ENCODE data around the gene MATCAP1.

Gene MATCAP1

DNA sequence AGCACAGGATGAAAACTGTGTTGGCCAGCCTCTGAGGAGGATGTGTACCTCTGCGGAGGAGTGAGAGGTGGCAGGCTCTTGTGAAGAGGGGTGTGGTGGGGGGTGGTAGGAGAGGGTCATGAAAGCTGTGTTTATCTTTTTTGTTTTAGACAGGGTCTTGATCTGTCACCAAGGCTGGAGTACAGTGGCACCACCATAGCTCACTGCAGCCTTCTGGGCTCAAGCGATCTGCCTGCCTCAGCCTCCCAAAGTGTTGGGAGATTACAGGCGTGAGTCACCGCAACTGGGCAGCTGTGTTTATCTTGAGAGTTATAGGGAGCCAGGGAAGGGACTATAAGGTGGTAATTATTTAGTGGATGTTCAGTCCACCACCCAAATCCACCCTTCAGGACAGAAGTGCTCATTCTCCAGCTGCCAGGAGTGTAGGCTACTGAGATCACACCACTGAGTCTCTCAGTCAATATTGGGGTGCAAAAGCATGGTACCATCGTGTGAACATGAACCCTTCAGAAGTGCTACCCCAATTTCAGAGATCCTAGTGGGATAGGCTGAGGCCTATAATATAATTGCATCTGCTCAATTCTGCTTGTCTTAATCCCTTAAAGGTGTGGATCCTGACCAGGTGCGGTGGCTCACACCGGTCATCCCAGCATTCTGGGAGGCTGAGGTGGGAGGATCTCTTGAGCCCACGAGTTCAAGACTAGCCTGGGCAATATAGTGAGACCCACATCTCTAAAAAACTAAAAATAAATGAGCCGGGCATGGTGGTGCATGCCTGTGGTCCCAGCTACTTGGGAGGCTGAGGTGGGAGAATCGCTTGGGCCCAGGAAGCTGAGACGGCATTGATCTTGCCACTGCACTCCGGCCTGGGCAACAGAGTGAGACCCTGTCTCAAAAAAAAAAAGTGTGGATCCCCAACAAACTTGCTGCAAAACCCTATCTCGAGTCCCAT, 7.0 kb upstream of the MATCAP1 start:
- DNase-seq: no peak

DNA sequence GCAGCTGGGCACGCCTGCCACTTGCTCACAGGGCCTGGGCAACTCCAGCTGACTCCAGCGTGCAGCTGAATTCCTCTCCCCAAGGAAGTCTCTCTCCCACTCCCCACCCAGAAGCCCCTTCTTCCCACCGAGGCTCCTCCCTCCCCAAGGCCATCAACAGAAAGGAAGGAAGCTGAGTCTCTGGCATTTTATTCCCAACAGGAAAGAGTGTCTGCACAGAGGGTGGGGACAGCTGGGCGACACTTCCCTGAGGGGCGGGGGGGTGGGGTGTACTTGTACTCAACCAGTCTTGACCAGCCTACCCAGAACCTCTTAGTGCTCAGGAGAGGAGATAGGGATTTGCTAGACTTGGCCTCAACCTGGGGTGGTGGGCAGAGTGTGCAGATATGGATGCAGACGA, 6.3 kb upstream of the MATCAP1 start, which contains the start of gene EXOC3L1:
Gene EXOC3L1, minus strand, starts transcription at position 96 of the 400 bp plus-strand sequence. CDS start 460 bp downstream, outside the sequence.
- no peak for DNase-seq

DNA sequence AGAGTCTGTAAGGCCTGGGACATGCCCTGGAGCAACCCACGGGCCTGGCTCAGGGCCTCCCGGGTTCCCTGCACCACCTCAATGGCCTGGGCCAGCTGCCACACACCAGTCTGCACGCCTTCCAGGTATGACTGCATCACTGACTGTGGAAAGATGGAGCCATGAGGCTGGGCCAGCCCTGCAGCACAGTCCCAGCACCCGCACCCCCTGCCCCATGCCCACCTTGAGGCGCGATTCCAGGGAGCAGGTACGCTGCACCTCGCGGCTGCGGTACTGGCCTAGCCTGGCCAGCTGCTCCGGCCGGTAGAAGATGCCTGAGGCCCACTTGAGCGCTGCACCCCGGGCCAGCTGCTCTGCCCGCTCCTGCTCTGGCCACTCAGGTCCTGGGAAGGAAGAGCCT, 5.0 kb upstream of the MATCAP1 start:
- DNase-seq: no peak

DNA sequence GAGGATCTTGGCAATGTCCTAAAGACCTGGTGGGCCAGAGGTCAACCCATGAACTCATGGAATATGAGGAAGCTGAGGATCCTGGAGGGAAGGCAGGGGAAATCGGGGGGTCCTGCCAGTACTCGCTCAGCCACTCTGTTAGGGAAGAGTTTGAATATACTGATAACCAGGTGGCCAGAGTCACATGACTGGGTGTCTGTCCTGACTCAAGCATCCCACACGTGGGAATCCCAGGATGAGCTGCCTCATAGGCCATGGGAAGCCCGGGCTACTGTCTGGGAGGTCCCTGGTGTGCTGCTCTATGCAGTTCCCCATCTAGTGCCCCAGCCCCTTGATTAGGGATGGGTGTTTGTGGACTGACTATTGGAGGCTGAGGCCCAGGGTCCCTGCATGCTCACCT, 4.6 kb upstream of the MATCAP1 start:
- no peak for DNase-seq

DNA sequence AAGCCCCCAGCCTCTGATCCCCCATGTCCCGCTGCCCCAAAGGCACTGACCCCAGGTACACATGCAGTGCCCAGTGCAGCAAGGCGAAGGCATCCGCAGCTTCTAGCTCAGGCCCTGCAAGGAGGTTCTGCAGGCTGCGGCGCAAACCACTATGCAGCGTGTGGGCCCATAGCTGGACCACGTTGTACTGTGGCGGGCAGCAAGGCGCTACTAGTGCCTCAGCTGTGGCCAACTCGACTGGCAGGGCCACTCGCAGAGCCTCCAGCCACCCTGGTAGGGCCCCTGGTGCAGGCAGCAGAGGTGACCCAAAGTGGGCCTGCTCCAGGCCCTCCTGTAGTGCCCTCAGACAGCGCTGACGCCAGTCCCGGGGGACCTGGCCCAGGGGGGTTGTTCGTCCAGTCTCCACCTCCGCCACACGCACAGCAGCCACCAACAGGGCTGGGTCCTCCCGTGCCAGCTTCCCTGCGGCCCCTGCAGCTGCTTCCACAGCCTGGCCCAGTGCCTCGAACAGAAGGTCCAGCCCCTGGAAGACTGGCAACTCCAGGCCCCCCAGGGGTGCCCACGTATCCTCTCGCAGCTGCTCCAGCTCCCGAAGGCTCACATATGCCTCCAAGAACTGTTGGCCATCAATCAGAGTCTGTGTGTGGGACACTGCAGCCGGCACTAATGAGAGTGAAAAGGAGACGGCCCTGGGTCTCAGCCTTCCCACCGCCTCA, 3.6 kb upstream of the MATCAP1 start:
- DNase-seq: no peak

DNA sequence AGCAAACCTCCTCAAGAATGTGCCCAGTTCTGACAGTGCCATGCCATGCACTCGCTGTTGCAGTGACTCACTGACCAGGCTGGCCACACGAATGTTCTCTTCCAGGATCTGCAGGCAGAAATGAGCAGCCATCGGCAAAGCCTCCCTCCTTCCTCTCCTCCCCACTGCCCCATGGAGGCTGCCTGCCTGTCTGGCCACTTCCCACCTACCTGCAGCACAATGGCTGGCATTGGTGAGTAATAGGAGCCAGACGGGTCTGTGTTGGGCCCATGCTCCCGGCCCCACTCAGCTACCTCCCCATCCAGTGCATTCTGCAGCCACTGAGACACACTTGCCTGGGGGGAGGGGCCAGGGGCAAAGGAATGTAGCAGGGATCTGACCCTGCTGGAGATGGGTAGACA, 2.8 kb upstream of the MATCAP1 start:
- no peak for DNase-seq

DNA sequence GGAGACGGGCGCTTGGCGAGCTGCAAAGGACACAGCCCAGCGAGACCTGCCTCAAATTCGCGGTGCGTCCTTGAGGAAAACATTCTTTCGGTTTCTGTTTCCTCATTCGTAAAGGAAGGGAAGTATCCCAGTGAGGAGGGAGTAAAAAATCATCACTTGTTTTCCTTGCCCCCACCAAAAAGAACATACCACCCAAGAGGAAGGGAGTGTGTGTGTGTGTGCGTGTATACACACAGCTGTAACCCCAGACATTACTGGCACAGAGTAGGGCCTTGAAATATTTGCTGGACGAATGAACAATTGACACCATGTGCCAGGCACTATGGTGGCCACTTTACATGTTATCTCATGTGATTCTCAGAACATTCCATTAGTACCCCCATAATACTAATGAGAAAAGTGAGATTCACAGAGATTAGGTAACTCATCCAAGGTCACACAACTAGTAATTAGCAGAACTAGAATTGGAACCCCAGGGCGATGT, 1.9 kb upstream of the MATCAP1 start:
- no peak for DNase-seq

DNA sequence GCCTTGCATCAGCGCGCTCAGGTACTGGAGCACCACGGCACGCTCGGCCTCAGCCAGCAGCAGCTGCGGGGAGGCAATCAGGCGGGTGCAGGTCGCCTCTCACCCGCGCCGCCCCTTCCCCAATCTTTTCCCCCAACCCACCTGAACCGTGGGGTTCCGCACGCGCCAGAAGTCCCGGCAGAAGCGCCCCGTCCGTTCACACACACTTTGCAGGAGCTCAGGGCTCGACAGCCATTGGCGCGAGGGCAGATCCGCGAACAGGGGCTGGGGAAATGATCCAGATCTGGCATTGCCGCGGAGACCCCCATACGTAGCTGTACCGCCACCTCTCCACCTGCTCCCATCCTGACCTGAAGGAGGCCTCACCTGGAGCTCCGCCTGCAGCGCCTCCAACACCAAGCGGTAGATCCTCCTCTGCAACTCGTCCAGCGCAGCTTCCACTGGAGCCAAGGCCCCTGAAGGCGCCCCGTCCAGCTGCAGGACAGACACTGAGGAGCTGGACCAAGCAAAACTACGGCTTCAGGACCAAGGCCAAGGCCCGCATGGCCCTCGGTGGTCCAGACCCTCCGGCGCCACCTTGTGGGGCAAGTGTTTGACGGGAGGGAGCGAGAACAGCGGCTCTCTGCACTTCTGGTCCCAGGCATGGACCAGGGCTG, 1.4 kb upstream of the MATCAP1 start:
- no peak for DNase-seq

DNA sequence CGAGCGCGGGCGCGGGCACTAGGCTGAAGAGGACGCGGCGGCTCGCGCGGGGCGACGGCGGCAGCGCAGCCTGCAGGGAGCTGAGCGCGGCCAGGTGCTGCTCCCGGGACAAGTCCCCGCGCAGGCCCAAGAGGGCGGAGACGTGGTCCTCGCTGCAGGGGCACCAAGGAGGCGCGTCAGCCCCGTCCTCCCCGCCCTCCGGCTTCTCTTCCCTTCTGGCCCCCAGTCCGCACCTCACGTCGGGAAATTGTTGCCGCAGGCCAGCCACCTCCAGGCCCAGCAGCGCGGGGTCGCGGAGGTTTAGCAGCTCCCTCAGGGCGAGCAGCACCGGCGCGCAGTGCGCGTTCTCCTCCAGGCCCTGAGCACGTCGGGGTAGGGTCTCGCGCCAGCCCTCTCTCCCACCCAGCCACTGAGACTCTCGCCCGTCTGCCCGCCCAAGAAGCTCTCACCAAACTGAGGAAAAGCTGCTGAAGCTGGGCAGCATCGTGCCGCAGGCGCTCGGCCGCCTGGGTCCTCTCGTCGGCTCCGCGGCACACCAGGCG, 761 bp upstream of the MATCAP1 start:
- no peak for DNase-seq

DNA sequence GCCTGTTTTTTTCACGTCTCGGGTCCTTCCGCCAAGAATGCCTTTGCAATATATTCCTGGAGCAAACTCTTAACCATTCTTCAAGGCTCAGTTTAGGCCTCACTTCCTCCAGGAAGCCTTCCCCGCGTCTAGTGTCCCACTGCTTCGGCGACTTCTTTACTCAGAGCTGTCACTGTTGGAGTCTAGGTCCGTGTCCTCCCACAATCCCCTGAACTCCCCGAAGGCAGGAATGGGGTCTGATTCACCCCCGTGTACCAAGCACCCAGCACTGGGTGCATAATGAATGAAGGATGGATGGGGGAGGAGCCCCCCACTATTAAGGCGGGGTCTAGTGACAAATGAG, 508 bp downstream of the MATCAP1 start:
- no peak for DNase-seq

DNA sequence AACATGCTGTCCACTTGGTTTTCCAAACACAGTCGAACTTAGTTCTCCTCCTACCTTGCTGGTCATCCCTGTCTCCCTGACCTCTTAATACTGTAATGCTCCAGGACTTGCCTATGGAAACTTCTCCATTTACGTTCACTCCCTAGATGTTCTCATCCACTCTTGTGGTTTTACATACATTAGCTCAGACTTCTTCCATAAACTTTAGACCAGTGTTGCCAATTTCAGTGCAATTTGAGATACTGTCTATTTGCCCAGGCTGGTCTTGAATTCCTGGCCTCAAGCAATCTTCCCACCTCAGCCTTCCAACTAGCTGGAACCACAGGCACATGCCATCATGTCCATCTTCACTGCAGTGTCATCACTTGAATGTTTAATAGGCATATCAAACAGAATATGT, 1.5 kb downstream of the MATCAP1 start:
- no peak for DNase-seq

DNA sequence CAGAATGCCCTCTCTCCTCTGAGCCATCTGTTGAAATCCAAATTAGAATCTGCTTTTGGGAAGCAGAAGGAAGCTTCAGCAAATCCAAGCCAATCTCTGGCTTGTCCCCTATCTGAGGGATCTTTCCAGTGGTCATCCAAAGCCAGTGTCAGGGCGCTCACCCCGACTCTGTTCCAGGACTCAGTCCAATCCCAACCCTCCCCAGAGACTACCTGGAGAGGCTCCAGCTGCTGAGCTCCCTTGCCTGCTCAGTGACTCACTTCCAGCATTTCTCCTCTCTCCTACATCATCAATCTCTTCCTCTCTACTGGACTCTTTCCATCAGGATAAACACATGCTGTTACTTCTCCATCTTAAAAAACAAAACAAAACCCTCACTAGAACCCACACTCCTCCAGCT, 2.4 kb downstream of the MATCAP1 start:
- no peak for DNase-seq

DNA sequence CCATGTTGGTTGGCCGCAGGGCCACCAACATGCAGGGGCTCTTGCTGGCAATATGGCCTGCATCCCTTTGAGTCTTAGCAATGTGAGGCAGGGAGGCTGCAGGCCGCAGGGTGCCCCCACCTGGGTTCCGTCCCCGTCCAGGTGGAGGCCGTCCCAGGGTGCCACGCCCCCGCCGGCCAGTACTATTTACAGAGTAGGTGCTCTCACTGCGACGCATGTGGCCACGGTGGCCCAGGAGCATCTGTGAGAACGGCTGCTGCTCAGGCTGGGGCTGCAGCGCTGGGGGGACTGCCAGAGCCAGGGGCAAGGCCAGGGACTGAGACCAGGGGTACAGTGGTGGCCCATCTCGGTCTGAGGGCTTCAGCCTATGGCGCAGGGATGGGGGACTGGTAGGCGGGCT, 3.6 kb downstream of the MATCAP1 start:
- DNase-seq: no peak

DNA sequence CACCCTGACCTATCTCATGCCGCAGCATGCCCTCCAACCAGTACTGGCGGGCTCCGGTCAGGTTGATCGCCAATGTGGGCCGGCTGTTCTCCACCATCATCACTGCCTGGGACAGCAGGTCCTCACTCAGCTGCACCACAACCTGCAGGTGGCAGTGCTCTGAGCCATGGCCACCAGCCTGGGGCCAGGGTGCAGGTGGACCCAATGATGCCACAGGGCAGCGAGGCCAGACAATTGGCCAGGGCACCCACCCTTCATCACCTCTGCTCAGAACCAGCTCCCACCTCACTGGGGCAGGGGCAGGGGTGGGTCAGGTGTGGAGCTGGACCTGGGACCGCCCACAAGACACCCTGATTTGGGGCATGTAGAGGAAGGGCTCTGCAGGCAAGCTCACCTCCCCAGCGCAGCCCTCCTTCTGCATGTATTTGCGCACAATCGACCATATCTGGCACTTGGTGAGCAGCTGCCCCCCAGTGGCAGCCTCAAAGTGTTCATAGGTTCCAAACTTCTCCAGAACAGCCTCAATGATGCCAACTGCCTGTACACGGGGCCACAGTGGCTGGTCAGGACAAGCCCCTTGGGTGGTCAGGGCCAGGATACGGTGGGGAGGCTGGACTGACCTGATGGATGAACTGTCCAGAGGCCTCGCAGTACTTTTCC, 4.2 kb downstream of the MATCAP1 start:
- DNase-seq: no peak

DNA sequence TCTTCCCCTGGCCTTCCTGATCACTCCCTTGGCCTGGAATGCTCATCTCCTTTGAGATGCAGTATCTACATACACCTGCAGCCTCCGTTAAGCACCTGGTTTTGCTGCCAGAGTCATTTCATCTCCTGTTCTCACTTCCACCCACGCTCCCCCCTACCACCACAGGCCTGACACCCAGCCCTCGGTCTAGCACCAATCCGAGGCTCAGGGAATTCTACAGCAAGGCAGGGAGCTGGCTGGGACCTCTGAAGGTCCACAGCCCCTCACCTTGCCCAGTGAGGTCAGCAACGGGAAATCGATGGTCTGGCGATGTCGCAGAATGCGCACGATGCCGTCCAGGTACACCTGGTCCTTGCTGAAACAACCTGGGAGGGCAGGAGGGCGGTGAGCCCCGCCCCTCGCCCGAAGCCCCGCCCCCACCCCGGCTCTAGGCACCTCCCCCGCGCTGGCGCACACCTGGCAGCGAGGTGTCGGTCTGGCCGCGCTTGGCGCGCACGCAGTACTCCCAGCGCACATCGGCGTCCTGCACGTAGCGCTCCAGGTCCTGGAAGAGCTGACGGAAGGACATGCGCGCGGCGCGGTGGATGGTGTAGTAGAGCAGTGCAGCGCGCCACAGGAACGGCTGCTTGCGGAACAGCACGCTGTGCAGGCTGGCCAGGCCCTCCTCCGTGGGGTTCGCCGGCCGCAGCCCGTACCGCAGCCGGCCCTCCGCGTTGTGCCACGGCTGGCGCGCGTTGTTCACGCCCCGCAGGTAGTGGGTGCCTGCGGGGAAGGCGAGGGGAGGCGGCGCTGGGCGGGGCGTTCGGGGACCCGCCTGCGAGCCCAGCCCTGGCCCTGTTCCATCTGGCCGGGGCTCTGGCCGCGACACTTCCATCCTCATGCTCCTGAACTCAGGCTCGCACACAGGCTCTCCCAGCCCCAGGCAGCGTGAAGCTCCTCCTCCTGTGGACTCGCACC, 5.7 kb downstream of the MATCAP1 start:
- DNase-seq: no peak

DNA sequence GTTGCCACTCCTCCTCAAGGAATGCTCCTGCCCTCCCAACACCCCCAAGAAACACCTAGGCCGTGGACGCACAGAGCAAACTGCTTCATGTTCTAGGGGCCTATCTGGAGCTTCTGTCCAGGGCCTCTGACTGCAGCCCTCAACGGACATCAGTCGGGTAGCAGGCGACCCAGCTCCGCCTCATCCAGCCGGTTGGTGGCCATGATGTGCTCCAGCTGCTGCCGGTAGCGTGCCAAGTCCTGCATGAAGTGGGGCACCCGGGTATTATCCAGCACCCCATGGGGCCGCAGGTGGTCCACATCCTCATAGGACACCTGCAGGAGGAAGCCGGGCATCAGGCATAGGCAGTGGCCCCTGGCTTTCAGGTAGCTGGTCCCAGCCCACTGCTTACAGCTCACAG, 7.1 kb downstream of the MATCAP1 start:
- DNase-seq: no peak

DNA sequence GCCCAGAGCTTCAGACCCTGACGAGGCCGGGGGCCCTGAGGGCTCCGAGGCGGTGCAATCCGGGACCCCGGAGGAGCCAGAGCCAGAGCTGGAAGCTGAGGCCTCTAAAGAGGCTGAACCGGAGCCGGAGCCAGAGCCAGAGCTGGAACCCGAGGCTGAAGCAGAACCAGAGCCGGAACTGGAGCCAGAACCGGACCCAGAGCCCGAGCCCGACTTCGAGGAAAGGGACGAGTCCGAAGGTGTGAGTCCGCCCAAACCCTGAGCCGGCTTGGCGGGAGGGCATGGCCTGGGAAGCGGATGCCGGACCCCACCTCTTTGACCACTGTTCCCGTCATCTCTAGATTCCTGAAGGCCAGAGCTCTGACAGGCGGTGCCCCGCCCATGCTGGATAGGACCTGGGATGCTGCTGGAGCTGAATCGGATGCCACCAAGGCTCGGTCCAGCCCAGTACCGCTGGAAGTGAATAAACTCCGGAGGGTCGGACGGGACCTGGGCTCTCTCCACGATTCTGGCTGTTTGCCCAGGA, 9.0 kb downstream of the MATCAP1 start:
- no peak for DNase-seq

DNA sequence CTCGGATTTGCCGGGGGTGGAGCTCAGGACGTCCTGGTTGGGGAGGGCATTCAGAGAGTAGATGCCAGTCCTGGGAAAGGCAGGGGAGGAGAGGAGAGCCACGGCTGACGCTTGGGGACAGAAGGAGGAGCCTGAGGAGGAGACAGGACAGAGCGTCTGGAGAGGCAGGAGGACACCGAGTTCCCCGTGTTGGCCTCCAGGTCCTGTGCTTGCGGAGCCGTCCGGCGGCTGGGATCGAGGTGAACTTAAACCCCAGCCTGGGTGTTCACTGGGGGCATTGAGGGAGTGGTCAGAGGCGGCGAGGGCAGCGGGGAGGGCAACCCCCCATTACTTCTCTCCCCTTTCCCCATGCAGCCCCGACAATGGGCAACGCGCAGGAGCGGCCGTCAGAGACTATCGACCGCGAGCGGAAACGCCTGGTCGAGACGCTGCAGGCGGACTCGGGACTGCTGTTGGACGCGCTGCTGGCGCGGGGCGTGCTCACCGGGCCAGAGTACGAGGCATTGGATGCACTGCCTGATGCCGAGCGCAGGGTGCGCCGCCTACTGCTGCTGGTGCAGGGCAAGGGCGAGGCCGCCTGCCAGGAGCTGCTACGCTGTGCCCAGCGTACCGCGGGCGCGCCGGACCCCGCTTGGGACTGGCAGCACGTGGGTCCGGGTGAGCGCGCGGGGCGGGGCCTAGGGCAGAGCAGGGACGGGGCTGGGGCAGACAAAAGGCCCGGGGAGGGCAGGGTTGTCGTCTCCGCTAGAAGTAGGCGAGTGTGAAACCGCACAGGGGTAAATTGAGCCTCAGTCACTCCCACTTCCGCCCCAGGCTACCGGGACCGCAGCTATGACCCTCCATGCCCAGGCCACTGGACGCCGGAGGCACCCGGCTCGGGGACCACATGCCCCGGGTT, 9.7 kb downstream of the MATCAP1 start:
- peak; percentile 65 for DNase-seq

DNA sequence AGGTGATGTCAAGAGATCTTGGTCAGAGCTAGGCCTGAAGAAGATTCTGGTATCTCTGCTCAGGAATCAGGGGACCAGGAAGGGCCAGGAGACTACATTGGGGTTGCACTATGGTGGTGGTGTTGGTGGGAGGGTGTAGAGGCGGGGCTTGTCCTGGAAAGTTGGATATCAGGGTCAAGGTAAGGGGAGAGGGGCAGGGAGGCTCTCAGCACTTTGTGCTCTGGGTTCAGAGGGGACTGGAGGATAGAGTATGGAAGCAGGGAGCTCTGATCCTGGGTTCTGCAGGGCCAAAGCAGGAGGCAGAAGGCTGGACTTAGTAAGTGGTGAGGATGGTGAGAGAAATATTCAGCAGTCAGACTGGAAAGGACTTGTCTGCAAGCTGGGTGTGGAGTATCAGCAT, 10.4 kb downstream of the MATCAP1 start:
- DNase-seq: no peak

Measured in NCI-H2227 treated with DMSO at 0.1 percent for 48 hours (cell line).